Stimulated activated CD4-positive, alpha-beta T cell treated with anti-CD3 and anti-CD28 coated beads, Interleukin-1b, Interleukin-23, amount 100 ng/mL, for 4 hours (primary cell): ENCODE measurements around the gene FBXO15.

Experiments
- DNase-seq, 2 donors: peaks; one replicate each; pipeline ENCODE4 v3.0.0-alpha.2; 2020; ENCODE audit warnings: low read depth in 2 of 2

FBXO15 gene

DNA sequence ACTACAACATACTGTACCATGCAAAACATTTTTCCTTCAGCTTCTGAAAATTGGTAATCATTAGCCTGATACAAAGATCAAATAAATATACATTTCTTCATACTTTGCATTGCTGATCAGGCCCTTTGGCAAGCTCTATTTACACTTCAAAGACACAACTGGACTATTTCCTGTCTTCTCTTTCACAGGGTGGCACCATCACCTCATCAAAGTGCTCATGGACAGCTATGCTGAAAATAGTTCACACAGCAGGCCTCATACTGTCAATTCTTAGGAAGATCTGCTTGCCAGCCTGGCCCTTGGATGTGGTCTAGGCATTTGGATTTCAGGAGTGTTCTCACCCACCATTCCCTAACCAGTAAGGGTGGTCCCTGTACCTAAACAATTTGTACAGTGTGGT lies 33.9 kb downstream of the FBXO15 start:
- DNase-seq: no peak

DNA sequence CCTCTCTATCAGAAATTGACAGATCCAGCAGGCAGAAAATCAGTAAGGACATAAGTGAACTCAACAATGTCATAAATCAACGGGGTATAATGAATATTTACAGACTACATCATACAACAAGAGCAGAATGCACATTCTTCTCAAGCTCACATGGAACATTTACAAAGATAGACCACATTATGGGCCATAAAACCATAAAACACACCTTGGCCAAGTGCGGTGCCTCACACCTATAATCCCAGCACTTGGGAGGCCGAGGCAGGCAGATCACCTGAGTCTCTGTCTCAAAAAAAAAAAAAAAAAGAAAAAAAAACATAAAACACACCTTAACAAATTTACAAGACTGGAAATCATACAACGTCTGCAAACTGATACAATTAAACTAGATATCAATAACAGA lies 36.7 kb downstream of the FBXO15 start:
- DNase-seq: no peak

DNA sequence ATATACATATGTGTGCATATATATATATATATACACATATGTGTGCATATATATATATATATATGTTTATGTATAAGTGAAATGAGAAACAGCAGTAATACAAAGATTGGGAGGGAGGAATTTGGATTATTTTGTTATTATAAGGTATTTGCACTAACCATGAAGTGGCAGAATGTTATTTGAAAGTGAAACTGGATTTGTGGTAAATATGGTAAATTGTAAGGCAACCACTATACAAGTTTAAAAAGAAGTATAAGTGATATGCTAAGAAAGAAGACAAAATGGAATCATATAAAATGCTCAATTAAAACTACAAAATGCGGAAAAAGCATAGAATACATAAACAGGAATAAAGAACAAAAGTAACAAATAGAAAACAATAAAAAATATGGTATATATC lies 37.5 kb downstream of the FBXO15 start:
- DNase-seq: no peak

DNA sequence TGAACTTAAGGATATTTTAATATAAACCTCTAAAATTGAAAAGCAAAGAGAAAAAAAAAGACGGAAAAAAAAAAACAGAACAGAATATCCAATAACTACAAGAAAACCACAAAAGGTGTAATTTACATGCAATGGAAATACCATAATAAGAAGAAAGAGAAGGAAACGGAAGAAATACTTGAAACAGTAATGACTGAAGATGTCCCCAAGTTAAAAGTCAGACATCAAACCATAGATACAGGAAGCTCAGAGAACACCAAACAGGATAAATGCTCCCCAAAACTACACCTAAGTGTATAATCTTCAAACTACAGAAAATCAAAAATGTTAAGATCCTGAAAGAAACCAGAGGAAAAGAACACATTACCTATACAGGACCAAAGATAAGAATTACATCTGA lies 39.2 kb downstream of the FBXO15 start:
- DNase-seq: no peak

DNA sequence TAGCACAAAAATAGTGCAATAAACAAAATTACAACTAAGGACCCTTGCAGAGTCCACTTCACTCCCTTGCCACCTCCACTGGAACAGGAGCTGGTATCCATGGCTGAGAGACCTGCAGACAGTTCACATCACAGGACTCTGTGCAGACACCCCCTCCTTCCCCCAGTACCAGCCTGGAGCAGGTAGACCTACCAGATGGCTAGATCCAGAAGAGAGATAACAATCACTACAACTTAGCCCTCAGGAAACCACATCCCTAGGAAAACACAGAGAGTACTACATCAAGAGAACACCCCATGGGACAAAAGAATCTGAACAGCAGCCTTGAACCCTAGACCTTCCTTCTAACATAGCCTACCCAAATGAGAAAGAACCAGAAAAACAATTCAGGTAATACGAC lies 49.8 kb downstream of the FBXO15 start:
- DNase-seq: no peak

DNA sequence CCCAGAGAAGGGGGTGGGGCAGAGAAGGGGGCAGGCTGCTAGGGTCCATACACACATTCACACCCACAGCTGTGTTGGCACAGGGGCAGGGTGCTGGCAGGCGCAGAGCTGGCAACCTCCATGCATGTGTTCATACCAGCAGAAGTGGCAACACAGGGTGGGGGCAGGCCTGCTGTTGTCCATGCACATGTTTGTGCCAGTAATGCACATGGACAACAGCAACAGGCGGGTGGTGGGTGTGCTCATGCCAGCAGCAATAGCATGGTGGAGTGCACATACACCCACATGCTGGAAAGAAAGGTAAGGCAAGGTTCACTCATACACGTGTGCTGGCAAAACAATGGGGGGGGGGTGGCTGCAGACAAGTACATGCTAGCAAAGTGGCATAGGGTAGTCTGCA lies 54.7 kb downstream of the FBXO15 start:
- DNase-seq: no peak

DNA sequence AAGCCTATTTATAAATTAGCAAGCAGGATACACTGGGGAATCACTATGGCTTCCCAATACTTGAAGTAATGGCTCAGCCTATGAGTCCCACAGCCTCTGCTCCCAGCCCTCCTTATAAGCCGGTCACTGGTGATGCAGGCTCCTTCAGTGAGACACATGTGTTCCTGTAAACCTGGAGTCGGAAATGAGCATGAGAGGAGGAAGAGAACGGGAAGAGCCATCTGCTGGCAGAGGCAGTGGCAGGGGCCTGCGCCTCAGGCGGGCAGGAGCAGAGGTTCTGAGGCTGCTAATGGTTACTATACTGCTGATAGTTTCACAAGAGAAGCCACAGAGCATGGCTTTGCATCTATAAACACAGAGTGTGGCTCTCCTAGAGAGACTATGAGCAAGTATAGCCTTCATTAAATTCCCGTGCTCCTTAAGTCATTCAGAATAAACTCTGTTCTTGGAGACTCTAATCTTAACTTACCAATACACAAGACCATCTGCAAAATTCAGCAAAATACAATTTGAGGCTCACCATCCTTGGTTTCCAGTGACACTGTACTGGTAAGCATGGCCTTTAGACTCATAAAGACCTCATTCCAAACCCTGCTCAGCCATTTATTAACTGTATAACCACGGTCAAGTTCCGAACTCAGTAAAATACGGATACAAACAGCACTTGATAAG lies 63.3 kb downstream of the FBXO15 start:
- no peak for DNase-seq

DNA sequence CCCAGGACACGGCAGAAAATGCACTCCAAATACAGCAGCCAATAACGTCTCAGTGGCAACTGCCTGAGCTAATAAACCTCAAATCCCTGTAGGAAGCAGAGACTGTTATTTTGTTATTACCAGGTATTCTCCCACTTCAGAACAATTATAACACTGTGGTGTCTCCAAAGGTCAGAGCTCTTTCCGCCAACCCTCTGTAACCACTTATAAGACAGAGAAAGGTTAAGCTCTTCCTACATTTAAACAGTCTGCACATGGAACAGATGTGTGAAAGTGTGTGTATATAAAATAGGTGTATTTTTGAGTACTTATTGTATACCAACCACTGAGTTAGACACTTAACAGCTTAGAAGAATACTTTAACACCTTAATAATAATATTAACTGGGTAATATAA lies 64.1 kb downstream of the FBXO15 start:
- no peak for DNase-seq

DNA sequence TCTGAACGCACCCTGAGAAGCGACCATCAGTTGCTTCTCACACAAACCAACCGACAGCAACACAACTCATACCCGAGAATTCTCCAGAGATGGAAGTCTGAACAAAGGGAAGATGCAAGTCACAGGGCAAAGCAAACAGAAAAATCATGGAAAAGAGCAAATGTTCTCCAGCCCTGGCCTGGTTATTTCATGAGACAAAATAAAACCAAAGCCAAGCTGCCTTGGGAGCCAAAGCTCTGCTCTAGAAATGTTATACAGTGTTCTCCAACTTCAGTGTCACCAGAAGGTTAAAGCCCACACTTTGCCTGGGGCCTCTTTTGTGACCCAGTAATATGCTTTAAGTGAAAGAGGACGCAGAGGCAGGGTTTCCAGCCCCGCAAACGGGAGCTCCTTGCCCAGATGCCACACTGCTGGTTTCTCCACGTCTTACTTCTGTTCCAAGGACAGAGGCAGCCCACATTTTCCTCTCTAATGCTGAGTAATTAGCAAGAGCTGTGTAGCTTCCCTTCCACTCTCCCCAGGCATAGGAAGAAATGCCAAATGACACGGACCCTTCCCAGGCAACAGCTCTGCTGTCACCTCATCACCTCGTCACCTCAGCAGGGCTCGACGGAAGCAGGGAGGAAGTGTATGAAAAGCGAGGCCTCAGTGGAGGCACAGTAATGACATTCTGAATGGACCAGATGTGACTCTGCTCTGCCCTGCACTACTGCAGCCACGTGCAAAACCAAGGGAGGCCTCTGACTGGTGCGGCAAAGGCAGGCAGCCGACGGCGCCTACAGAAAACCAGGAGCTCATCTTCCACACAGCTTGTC lies 64.7 kb downstream of the FBXO15 start:
- DNase-seq: peak in 1 of 2 donors; percentile 10

DNA sequence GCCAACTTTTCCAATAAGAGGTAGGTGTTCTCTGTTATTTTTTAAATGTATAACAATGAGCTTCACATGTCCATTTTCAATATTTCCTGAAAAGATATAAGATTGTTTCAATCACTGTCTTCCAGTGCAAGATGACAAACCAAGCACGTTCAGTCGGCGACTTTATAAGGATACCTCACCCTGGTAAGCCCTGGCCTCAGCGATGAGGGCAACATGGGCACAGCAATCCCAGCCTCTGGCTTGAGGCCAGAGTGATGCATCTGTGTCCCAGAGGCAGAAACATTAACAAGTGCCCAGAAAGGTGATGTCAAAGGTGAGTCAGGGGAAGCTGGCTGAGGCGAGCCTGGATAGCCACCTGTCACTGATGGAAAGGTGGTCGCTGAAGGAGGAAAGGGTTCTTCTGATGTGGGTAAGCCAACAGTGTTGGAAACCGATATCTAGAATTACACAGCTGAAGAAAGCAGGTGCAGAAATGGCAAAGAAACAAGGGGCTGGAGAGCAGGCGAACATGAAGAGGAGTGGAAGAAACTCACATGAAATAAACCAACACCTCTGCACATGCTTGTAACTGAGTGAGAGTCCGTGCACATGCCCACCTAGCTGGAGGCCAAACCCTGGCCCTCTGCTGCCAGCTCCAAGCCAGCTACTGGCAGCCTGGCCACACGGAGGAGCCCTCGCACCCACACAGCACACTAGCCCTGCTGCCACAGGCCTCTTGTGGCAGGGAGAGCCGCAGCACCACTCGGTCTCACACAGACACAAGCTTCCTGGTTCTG lies 65.5 kb downstream of the FBXO15 start:
- DNase-seq: peak; percentile 16 to 44

DNA sequence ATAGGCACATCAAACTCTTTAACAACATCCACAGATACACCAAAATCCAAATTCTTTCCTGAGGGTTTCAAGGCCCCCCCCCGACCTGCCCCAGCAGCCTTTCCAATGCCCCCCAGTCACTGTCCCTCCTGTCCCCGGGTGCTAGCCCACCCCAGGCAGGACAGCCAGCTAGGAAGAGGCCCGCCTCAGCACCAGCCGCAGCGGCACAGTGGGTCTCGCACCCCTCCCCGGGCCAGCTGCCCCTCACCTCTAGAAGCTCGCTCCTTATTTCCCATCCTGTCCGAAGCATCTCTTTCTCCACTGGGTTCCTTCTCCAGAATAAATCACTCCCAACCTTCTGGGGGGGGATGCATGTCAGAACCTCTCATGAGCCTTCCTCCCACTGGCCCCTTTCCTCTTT lies 69.4 kb downstream of the FBXO15 start:
- DNase-seq: no peak

DNA sequence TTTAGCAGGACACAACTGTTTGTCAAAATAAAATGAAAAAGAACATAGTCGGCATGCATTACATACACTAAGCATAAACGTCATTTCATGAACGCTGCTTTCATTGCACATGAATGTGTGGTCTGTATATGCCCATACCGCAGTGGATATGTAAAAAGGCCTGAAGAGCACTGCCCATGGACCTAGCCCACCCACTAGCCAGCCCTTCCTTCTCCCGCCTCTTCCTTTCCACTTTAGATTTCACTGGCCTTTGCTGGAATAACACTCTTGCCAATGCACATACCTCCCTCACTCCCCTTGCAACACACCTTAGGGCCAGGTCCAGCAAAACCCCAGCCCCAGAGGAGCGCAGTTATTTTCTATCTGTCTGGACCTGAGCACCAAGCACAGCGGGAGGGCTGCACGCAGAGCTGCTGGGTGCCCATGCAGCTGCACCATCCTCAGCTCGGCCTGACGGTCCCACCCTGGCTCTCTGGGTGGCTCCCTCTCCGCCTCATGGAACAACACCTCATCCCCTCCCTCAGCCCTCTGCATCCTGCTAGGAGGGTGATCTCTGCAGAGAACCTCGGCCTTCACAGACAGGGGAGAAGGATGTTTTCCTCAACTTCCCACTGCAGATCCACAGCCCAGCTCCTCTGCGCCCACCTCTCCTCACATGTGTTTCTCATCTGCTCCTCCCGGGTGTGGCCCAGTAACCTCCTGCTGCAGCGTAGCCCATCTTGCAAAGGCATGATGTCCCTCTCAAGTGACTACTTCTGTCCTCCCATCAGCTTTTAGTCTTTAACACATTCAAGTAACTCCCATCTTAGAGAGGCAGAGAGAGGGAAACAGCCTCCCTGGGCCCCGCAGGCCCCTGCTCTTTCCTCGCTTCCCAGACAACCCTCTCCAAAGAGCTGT lies 72.7 kb downstream of the FBXO15 start:
- no peak for DNase-seq

DNA sequence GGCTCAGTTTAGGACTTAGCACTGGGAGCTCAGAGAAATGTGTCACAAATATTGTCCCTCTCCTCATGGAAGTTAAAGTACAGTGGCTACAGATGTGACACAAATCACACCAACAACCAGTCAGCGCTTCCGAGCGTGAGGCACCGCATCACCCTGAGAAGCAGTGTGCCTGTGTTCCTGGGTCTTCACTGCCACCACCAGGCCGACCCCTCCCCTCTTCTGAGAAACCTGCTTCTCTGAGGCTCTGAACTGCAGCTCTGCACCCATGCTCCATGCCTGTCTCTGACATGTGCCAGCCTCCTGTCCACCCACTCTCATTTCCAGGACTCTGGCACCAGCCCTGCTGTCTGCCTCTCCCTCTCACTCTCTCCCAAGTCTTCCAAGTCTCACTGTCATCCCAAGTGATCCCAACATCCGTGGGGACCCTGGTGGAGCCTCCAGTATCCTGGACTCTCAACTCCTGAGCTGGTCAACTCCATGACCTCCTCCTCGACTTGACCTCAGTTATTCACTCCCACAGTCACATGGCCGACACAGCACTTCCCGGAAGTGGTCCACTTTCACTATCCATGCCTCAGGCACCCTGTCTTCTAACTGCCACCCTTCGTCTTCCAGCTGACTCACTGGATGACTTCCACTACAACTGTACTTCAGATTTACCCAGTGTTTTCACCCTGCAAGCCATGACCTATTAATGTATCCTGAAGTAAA lies 73.5 kb downstream of the FBXO15 start:
- no peak for DNase-seq

DNA sequence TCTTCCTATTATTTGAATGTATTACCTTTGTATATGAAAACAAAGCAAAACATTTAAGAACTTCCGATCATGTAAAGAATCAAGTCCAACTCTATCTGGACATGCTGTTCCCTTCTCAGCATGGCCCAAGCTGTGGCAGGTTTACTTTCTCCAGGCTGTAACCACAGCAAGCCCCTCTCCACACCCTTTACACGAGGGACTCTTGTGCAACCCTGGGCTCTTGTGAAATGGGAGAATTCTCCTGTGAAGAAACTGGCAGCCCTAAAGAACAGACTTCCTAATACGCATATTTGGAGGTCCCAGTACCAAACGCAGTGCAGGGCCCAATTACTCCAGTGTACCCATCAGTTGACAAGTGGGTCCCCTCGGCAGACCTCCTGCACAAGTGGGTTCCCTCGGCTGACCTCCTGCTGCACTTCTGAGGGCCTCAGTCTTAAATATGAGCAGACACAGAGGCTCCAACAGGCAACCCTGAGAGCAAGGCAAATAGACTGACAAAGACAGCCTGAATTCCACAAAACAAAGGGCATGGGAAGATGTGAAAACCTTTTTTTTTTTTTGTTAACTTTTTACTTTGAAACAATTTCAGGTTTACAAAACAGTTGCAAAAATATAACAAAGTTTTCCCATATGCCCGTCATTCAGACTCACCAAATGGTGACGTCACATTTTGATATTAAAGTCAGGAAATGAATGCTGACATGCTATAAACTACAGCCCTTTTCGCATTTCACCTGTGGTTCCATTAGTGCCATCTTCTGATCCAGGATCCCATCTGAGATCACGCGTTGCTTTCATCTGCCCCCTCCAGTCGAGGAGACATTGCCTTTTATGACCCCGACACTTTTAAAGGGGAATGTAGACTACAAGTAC lies 78.2 kb downstream of the FBXO15 start:
- DNase-seq: no peak

DNA sequence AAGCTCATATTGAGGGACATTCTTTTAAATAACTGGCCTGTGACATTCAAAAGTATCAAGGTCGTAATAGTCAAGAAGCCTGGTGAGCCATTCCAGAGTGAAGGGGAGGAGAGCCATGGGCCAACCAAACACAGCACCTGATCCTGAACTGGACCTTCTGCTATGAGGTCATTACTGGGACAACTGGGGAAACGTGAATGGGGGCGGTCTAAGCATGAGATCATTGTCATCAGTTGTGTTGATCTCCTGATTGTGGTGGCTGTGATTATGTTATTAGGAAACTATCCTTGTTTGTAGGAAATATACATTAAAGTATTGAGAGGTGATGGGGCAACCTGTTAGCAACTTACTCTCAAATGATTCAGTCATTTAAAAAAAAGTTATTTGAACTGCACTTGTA lies 79.3 kb downstream of the FBXO15 start:
- DNase-seq: no peak

DNA sequence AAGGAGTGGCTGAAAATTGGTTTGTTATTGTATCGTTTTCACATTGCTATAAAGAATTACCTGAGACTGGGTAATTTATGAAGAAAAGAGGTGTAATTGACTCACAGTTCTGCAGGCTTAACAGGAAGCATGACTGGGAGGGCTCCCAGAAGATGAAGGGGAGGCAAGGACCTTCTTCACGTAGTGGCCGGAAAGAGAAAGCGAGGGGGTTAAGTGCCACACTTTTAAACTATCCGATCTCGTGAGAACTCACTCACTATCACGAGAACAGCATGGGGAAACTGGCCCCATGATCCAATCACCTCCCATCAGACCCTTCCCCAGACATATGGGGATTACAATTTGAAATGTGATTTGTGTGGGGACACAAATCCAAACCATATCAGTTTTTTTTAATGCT lies 81.6 kb downstream of the FBXO15 start:
- no peak for DNase-seq

DNA sequence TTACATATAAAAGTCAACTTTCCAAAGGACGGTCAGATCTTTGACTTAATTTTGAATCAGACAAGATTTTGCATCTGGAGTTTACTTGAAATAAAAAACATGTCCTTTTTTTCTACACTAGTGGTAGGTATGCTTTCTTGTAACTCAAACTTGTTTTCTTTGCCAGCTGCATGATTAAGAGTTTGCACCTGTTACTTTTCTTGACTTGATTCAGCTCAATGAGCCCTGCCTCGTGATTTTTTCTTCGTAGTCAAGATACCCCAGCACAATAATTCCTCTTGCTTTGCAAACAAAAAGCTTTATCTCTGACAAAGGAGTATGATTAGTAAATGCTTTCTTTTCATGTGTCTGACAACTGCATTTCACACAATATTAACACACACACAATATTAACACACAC lies 82.3 kb downstream of the FBXO15 start:
- no peak for DNase-seq

DNA sequence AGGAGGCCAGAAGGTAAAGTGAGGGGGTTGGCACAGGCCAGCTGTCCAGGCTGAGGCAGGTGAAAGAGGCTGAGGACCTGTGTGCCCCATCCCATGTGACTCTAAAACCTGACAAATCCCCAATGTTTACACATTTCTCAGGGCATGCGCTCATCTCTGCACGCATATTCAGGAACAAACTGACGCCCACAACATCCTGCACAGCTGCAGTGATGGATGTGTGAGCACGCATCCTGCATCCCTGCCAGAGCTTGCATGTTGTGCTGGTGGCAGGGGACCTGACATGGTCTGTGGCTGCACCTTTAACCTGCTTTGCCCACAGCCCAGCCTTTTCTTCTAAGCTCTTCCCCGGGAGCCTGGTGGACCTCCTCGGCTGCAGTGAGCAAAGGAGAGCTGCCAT lies 83.1 kb downstream of the FBXO15 start:
- no peak for DNase-seq

DNA sequence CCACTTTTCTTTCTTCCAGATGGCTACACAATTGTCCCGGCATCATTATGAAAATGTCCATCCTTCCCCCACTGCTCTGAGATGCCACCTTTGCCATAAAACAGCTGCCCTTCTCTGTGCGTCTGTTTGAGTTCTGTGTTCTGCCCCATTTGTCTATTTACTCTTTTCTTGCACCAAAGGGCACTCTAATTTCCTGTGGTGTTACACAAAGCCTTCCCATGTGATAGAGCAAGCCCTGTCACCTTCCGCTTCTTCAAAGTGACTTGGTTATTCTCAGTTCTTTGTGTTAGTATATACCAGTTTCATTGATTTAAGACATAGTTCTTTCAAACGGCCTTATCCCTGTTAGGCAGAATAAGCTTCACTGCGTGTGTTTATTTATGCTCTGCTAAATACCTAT lies 84.1 kb downstream of the FBXO15 start:
- no peak for DNase-seq

DNA sequence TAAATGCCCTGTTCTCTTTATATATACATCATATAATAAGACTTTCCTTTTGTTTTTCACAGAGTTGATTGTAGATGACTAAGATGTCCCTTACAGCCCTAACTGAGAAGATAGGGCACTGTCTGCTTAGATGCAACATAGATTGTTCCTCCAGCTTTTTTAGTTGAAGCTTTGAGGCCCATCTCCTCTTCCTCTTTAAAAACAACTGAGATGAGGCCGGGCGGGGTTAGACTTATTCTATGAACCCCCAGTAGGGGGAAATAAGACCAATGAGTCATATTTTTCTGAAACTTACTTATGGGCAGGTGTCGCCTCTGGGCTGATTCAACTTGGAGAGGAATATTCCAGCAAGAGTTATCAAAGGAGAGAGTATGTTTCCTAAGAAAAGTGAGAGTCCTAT lies 84.6 kb downstream of the FBXO15 start:
- no peak for DNase-seq
